GM19395 (cell line): ENCODE measurements around the gene PHTF2.
"Not testable (repeated sequence)": the region's sequence is repeated elsewhere in the genome, so short reads cannot be mapped to it uniquely, and the experiment has no call there.

ENCODE experiments used
- ATAC-seq: cut with Tn5 transposase; IDR thresholded peaks from one replicate; pipeline ENCODE4 v1.9.1; 2021; ENCODE audit warnings: mild to moderate bottlenecking, moderate library complexity; ENCODE audit not compliant: unreplicated experiment

The PHTF2 gene

DNA sequence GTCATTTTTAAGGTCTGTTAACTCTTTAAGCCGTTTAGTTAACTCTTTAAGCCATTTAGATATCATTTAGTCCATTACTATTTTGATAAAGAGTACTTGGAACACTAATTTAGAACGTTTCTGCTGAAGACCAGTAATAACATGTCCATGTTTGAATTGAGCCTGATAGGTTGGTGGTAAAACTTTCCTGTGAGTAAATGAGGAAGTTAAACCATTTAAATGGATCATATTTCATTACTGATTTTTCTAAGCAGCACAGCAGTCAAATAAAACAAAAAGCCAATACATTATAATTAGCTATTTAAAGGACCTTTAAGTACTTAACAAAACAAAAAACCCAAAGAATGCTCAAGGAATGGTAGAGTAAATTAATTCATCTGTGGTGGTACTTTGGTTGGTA is 29.4 kb downstream of the PHTF2 start:
- no peak for ATAC-seq

DNA sequence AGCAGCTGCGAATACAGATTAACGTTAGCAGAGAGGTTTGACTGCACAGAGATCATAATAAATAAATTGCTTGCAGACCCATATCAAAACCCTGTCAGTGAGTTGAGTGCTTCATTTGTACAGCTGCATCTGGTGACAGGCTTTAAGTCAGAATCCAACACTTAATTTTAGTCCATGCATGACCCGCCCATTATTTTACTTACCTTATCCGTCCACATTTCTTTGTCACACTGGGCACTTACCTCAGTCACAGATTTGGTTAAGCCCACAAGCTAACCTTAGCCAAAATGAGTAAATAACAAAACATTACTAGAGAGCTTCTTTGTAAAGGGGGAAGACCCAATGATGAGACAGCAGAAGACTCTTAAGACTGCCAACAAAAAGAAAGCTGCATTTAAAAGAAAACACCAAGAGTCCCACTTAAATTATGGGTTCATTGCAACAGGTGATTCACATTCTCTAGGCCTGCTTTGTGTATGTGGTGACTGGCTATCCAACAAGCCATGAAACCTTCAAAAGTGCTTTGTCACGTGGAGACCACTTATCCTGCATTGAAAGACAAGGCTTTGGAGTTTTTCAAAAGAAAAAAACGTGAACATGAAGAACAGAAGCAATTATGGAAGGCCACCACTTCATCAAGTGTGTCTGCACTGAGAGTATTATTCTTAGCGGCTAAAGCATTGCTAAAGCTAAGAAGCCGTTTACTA is 32.2 kb downstream of the PHTF2 start:
- ATAC-seq, result no peak

DNA sequence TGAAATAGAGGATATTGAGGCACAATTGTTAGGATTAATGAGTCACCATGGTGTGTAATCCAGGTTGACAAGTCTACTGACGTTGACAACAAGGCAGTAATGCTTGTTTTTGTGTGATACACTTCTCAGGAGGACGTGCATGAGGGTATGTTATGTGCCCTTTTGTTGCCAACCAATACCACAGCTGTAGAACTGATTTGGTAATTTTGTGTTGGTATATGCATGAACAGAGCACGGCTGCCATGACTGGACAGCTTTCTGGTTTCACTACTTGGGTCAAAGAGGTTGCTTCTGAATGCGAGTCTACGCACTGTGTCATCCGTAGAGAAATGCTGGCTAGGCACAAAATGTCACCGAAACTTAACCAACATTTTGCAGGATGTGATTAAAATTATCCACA is 32.9 kb downstream of the PHTF2 start:
- ATAC-seq, result no peak

GRCh38 chr7:77831953-77832352 is 33.4 kb downstream of the PHTF2 start:
- ATAC-seq, result no peak

DNA sequence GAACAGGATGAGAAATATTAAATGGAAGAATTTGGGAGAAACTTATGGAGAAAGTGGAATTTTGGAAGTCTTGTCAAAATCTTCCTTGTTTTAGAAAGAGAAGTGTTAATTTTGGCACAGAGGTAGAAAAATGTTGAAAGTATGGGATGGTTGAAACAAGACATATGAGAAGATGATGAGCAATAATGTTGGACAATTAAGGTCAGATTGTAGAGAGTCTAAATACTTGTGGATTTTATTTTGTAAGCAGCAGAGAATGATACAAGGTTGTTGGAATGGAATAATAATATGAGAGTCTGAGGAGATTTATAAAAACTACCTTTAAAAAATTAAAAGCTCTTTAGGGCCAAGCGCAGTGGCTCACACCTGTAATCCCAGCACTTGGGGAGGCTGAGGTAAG is 34.6 kb downstream of the PHTF2 start:
- ATAC-seq, result no peak

GRCh38 chr7:77836425-77836824 is 37.9 kb downstream of the PHTF2 start:
- ATAC-seq, result not testable (repeated sequence)

GRCh38 chr7:77837275-77837674 is 38.7 kb downstream of the PHTF2 start:
- no peak for ATAC-seq

DNA sequence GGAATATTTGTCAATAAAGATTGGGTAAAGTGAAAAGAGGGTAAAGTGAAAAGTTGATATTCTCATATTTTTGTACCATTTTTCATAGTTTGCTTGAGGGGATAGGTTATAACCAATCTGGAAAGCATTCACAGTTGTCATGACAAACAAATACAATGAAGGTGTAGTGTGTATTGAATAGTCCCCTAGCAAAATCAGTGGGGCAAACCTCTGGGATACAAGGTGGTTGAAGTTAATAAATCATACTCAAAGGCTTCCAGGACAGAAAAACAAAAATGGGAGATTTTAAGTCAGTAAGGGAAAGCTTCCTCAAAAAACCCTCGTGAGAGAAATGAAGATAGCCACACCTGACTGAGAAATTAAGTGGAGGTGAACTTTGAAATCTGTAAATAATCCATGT is 39.4 kb downstream of the PHTF2 start:
- ATAC-seq, result no peak

- ATAC-seq, result no peak
Observed at GRCh38 chr7:77838929-77839491, 40.4 kb downstream of the PHTF2 start.

GRCh38 chr7:77839919-77840318 is 41.3 kb downstream of the PHTF2 start:
- no peak for ATAC-seq

- no peak for ATAC-seq
Observed at GRCh38 chr7:77843194-77843593, 44.6 kb downstream of the PHTF2 start.

- ATAC-seq, result no peak
Observed at GRCh38 chr7:77846317-77847092, 47.9 kb downstream of the PHTF2 start.

DNA sequence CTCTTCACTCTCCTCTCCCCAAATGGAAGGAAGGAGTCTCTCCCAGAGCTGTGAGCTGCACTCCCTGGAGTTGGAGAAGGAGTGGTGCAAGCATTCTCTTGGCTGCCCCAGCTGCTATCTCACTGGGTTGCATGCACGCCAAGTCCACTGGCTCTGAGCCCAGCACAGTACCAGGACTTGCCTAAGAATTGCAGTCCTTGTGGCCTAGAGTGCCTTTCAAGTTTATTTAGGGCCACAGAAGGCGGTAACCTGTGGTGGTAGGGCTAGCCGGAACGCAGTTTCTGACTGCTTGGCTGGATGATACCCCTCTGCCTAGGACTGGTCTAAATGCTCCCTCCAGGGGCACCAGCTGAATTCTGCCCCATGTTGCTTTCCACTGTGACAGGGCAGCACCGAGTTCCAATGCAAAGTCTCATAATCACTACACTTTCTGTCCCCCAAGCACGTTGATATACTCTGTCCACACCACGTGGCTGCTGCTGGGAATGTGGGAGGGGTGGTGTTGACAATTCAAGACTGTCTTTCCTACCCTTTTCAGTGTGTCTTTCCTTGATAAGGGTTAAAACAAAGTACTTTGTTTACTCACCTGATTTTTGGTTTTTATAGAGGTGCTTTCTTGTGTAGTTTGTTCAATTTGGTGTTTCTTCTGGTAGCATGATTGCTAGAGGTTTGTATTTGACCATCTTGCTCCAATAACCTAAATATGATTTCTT is 57.0 kb downstream of the PHTF2 start:
- ATAC-seq, result no peak

GRCh38 chr7:77858278-77858677 is 59.7 kb downstream of the PHTF2 start:
- peak; percentile 65 for ATAC-seq

GRCh38 chr7:77859343-77859742 is 60.8 kb downstream of the PHTF2 start:
- no peak for ATAC-seq

DNA sequence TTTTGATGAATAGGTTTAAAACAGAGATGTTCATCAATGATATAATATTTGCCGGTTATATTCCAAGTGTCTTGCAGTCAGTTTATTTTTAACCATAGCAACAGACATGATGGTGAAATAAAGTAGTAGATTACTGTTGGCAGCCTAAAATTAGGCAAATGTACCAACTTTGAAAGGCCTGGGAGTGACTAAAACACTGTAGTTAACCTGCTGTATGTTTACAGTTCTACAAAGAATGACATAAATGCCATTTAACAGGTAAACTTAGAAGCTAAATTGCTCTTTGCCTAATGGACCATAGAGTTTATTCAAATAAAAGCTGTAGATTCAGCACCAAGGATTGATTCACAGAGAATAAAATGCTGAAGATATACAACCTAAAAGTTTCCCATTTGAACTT is 64.1 kb downstream of the PHTF2 start:
- ATAC-seq, result no peak

DNA sequence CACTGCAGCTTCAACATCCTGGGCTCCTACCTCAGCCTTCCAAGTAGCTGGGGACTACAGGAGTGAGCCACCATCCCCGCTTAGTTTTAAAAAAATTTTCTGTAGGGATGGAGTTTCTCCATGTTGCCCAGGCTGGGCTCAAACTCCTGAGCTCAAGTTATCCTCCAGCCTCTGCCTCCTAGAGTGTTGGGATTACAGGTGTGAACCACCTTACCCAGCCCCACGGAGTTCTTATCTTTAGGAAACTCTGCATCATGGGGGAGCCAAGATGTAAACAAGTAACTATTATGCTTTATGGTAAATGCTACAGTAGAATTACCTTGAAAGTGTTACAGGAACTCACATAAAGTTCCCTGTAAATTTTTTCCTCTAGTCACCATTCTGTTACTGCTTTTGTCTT is 65.3 kb downstream of the PHTF2 start:
- ATAC-seq, result no peak

GRCh38 chr7:77866370-77866769 is 67.8 kb downstream of the PHTF2 start:
- ATAC-seq, result no peak

DNA sequence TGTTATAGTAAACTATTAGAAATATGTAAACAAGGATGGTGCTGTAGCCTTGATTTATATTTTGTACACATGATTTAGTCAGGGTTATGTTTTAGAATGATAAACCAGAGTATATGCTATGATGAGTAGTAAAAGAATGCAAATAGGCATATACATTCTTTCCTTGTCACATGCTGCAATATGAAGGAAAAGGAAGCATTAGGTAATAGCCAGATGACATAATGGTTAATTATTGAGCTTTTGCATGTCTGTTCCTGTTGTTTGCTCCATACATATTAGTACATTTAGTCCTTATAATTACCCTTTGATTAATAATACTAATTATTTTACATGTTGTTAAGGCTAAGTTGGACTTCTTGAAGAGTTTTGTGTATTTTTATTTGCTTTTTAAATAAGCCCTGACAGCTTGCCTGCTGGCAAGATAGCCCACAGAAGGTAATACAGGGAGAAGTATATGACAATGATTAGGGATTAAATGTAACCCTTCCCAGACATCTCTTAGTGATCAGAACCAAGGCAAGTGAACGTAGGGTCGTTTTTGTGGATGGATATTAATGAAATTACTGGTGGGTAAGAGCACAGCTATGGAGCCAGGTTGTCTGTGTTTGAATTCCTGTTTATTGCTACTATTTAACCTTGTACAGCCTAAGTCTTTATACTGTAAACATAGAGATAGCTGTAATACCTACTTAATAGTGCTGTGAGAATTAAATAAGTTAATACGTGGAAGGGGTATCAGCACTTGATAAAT is 68.4 kb downstream of the PHTF2 start:
- ATAC-seq, result no peak

DNA sequence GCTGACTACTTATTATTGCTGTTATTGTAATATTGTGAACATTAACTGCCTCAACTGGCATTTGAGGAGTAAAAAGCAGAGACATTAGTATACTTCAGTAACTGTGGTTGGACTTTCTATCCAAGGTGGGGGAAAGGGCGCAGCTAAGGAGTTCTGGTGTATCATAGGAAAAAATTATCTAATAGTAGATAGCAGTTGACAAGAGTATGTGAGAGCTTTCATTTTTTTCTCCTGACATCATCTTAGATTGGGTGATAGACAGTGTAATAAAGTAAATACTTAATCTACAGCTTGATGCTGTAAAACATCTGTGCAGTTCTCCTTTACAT is 68.9 kb downstream of the PHTF2 start:
- no peak for ATAC-seq

DNA sequence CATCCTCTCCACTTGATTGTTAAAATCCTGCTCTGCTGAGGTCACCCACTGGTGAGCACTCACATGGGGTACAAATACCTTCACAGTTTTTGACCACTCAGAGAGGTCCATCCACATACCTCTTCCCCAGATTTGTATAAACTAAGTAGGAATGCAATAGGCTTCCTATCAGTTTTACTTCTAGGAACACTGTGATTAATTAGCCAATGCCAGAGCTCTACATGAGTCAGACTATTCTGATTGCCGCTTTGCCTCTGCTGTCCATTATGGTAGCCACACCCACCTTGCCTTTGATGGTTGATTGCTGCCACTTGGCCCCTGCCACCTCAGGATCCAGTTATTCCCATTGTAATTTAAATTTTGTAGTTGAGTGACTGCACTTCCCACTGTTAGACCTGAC is 73.7 kb downstream of the PHTF2 start:
- not testable (repeated sequence) for ATAC-seq
